ENCODE data around the gene SPATA9. TPM values are rescaled to one million over a fixed set of nuclear protein-coding genes. Genes with fewer than 3 reads are reported as not detected.

The SPATA9 gene
- total and polyA plus RNA-seq, 2 of the 13 experiments (the other 11 are each of a cell fraction or from before 2014, with no cell fraction given): not detected

GRCh38 chr5:95611396-95611795 lies 71.4 kb downstream of the SPATA9 start:
- DNase-seq (ENCODE audit: low spot score) (no peak), FAIRE-seq (no peak), ATAC-seq (no peak)
- Histone ChIP-seq H3K36me3 (replicated peaks in 1 of 2; ENCODE audit: control insufficient read depth in 1 of 2, insufficient read depth in 2 of 2, low read length in 2 of 2) (no peaks in the 10 kb centered on the region), H2AFZ (ENCODE audit: low read length) (no peak overlapping the region), H3K79me2 (ENCODE audit: insufficient read depth, low read length) (no peaks in the 10 kb centered on the region), H3K9me3 (ENCODE audit: low read length) (no peaks in the 10 kb centered on the region), H3K27me3 (ENCODE audit: control insufficient read depth in 1 of 2, insufficient read depth in 2 of 2, low read length in 2 of 2) (no peaks in the 10 kb centered on the region; a peak in 1 of 5 replicates), H3K4me2 (ENCODE audit: low read depth, low read length) (no peak overlapping the region), H3K27ac (ENCODE audit: extremely low read length, insufficient read depth, low read length) (no peak overlapping the region), H3K4me3 (replicated peaks in 1 of 3; ENCODE audit: insufficient read depth in 1 of 3, low read depth in 2 of 3, low read length in 3 of 3) (no peak overlapping the region), H3K9ac (ENCODE audit: insufficient read depth, low read depth, low read length) (no peak overlapping the region), H4K20me1 (ENCODE audit: insufficient read depth, low read length) (no peaks in the 10 kb centered on the region), H3K4me1 (ENCODE audit: insufficient read depth, low read length) (peaks cover 8% of the 10 kb centered on the region; the same call in 1 of the 2 replicates)
- intact Hi-C loops (cut with micrococcal nuclease; ENCODE audit: unreplicated experiment): no loop called here
- ChIA-PET POLR2A (no interaction called here), CTCF (ENCODE audit: low intra/inter-chr PET ratio, low total read pairs) (no interaction called here)
- WGBS (ENCODE audit: low lambda C conversion rate): 24% methylated on average over 3 of the region's 3 CpGs
- in situ Hi-C loops (cut with HindIII; ENCODE audit: extremely low pct_ligation_motif_present, low pct_unique_long_range_greater_than_20kb): no loop called here
- no TSS peak for BruUV-seq (replicated peaks)
- TF ChIP-seq KLF11 (CRISPR knock-in tag; IDR thresholded peaks at IDR 0.05) (no peak), MAFF (IDR thresholded peaks at IDR 0.05; ENCODE audit: low read depth, low read length) (peak; percentile 39; the same call in 1 of the 2 replicates), CCAR2 (optimal IDR thresholded peaks at IDR 0.05; ENCODE audit: low read depth, low read length) (no peak), ZNF34 (CRISPR knock-in tag; IDR thresholded peaks at IDR 0.05; ENCODE audit: borderline replicate concordance) (no peak), MAF1 (CRISPR knock-in tag; IDR thresholded peaks at IDR 0.05; ENCODE audit: borderline replicate concordance) (no peak), ZNF446 (CRISPR knock-in tag; IDR thresholded peaks at IDR 0.05) (no peak), NR2C2 (CRISPR knock-in tag; IDR thresholded peaks at IDR 0.05; ENCODE audit: borderline replicate concordance) (no peak), ZBTB26 (CRISPR knock-in tag; IDR thresholded peaks at IDR 0.05; ENCODE audit: borderline replicate concordance) (no peak), ZNF326 (CRISPR knock-in tag; IDR thresholded peaks at IDR 0.05; ENCODE audit: borderline replicate concordance) (no peak), ARID2 (CRISPR knock-in tag; IDR thresholded peaks at IDR 0.05; ENCODE audit: borderline replicate concordance) (no peak), MAFK (conservative IDR thresholded peaks at IDR 0.05 in 1 of 2, IDR thresholded peaks at IDR 0.05 in 1 of 2; ENCODE audit: low read length in 2 of 2) (peak in 1 of 2 experiments; percentile 54; a peak in 2 of 4 replicates), NFATC3 (CRISPR knock-in tag; IDR thresholded peaks at IDR 0.05) (no peak), FOXO1 (CRISPR knock-in tag; IDR thresholded peaks at IDR 0.05) (no peak), TGIF2 (CRISPR knock-in tag; IDR thresholded peaks at IDR 0.05) (no peak)
